SK-N-SH (cell line): ENCODE measurements around the gene DCST1. TPM values are rescaled to one million over a fixed set of nuclear protein-coding genes. Genes with fewer than 3 reads are reported as not detected.

ENCODE experiments used
- CTCF ChIA-PET: fragments of 300-600, 350-600 bp; formaldehyde crosslinking; extraction: SDS; loops from one replicate; lab custom pipeline; 2021; lab: Yijun Ruan, JAX
- POLR2A ChIA-PET: fragments of 350-600 bp; sonication (Branson Sonifier 250); formaldehyde crosslinking; extraction: SDS; loops from one replicate; lab custom pipeline; 2020; ENCODE audit warnings: antibody characterized with exemption, inconsistent platforms; lab: Yijun Ruan, JAX
- DNase-seq: peaks from one replicate; pipeline ENCODE4 v3.0.0; 2012
- H2AFZ ChIP-seq: fragments of 200-600 bp; sonication (generic); 2 replicates; pipeline ENCODE4 v1.8.1; 2016; ENCODE audit warnings: antibody characterized with exemption, mild to moderate bottlenecking, low read depth
- H3F3A ChIP-seq: fragments of 200-600 bp; sonication (generic); replicated peaks from 2 replicates; pipeline ENCODE3; 2016; ENCODE audit warnings: antibody characterized with exemption, mild to moderate bottlenecking; ENCODE audit not compliant: insufficient read depth
- H3K27ac ChIP-seq, 2 experiments: fragments of 200-500 bp in 1 of 2; fragments of 200-600 bp in 1 of 2; sonication (Bioruptor generic) in 1 of 2; sonication (generic), shearing (Covaris generic) in 1 of 2; 2 replicates each; pipeline versions ENCODE4 v1.5.1 to v1.6.1; 2014 to 2016; ENCODE audit warnings: low read depth in 2 of 2, inconsistent platforms in 1 of 2, low read length in 1 of 2, mild to moderate bottlenecking in 1 of 2, mixed read lengths in 1 of 2
- H3K27me3 ChIP-seq: fragments of 200-600 bp; sonication (generic), shearing (Covaris generic); 2 replicates; pipeline ENCODE4 v1.6.1; 2016; ENCODE audit warnings: mixed run types; ENCODE audit not compliant: insufficient read depth
- H3K36me3 ChIP-seq, 2 experiments: fragments of 200-500 bp in 1 of 2; fragments of 200-600 bp in 1 of 2; sonication (Bioruptor generic) in 1 of 2; sonication (generic) in 1 of 2; replicated peaks in 1 of 2; 2 replicates each; pipeline versions ENCODE3 to v1.5.1; 2014 to 2016; ENCODE audit warnings: low read length in 1 of 2, mild to moderate bottlenecking in 1 of 2; ENCODE audit not compliant: insufficient read depth in 2 of 2, control insufficient read depth in 1 of 2
- H3K4me1 ChIP-seq, 2 experiments: fragments of 200-500 bp in 1 of 2; fragments of 200-600 bp in 1 of 2; sonication (Bioruptor generic) in 1 of 2; sonication (generic), shearing (Covaris generic) in 1 of 2; 2 replicates each; pipeline versions ENCODE4 v1.5.1 to v1.6.1; 2014 to 2016; ENCODE audit warnings: low read depth in 1 of 2, low read length in 1 of 2, mixed run types in 1 of 2; ENCODE audit not compliant: insufficient read depth in 2 of 2, control insufficient read depth in 1 of 2
- H3K4me2 ChIP-seq: fragments of 200-600 bp; sonication (generic), shearing (Covaris generic); 2 replicates; pipeline ENCODE4 v1.6.1; 2017; ENCODE audit warnings: mixed run types
- H3K4me3 ChIP-seq, 2 experiments: fragments of 200-500 bp in 1 of 2; fragments of 200-600 bp in 1 of 2; sonication (Bioruptor generic) in 1 of 2; sonication (generic), shearing (Covaris generic) in 1 of 2; 2 replicates each; pipeline versions ENCODE4 v1.5.1 to v1.8.1; 2014 to 2016; ENCODE audit warnings: low read depth in 2 of 2, inconsistent platforms in 1 of 2, low read length in 1 of 2, mild to moderate bottlenecking in 1 of 2, mixed read lengths in 1 of 2, moderate library complexity in 1 of 2
- H3K79me2 ChIP-seq: fragments of 200-600 bp; sonication (generic); 2 replicates; pipeline ENCODE4 v1.8.1; 2017; ENCODE audit warnings: mild to moderate bottlenecking; ENCODE audit not compliant: insufficient read depth
- H3K9ac ChIP-seq: fragments of 200-600 bp; sonication (generic); 2 replicates; pipeline ENCODE4 v1.6.1; 2017; ENCODE audit warnings: mixed run types
- H3K9me2 ChIP-seq: fragments of 200-600 bp; sonication (generic); 2 replicates; pipeline ENCODE4 v1.6.1; 2017; ENCODE audit warnings: mixed run types
- H3K9me3 ChIP-seq: fragments of 200-600 bp; sonication (generic); 2 replicates; pipeline ENCODE4 v1.6.1; 2017; ENCODE audit warnings: mixed run types, mild to moderate bottlenecking, moderate library complexity
- H4K20me1 ChIP-seq: fragments of 200-600 bp; sonication (generic); 2 replicates; pipeline ENCODE4 v1.6.1; 2017; ENCODE audit warnings: mild to moderate bottlenecking, mixed run types; ENCODE audit not compliant: insufficient read depth
- EP300 ChIP-seq, 2 experiments: IDR thresholded peaks; 2 replicates each; pipeline versions ENCODE4 v1.4.0 to v1.6.1; 2012; ENCODE audit warnings: borderline replicate concordance in 1 of 2, low read depth in 1 of 2, low read length in 1 of 2
- EZH2phosphoT487 ChIP-seq: fragments of 200-600 bp; sonication (generic); IDR thresholded peaks from 2 replicates; pipeline ENCODE4 v1.6.1; 2017; ENCODE audit warnings: low read depth, mixed run types, mild to moderate bottlenecking, antibody characterized with exemption, moderate library complexity, borderline replicate concordance
- GATA2 ChIP-seq: sonication (generic); formaldehyde crosslinking; IDR thresholded peaks from 2 replicates; pipeline ENCODE4 v1.5.0; 2020; ENCODE audit warnings: mild to moderate bottlenecking, missing genetic modification reagents
- MXI1 ChIP-seq: IDR thresholded peaks from 2 replicates; pipeline ENCODE4 v1.6.1; 2012; ENCODE audit warnings: mild to moderate bottlenecking, low read depth, low read length, improper control_type of control experiment
- NFIC ChIP-seq: IDR thresholded peaks from 2 replicates; pipeline ENCODE4 v1.4.0; 2012; ENCODE audit warnings: borderline replicate concordance
- TCF12 ChIP-seq: IDR thresholded peaks from 2 replicates; pipeline ENCODE4 v1.4.0; 2012
- YY1 ChIP-seq: IDR thresholded peaks from 2 replicates; pipeline ENCODE4 v1.4.0; 2012; ENCODE audit warnings: low read depth, mild to moderate bottlenecking
- WGBS: methylation state at CpG from one replicate; pipeline ENCODE4 v1.1.6; 2017; ENCODE audit warnings: low lambda C conversion rate; 5-methylcytosine and 5-hydroxymethylcytosine counted together
- polyA plus RNA-seq, 3 experiments: library from polyadenylated mRNA; depleted of rRNA; stranded (reverse); fragments of >200 nt; gene quantifications; 2 replicates each; pipeline ENCODE4 v1.2.3, GENCODE V29; 2012
- TF ChIP-seq, protein P1 (sequence below): IDR thresholded peaks from 2 replicates; pipeline ENCODE4 v1.4.0; 2012; ENCODE audit warnings: low read depth, borderline replicate concordance
- TF ChIP-seq, protein P2 (sequence below): fragments of 200-600 bp; sonication (generic); IDR thresholded peaks from 2 replicates; pipeline ENCODE4 v1.6.1; 2017; ENCODE audit warnings: antibody characterized with exemption, mild to moderate bottlenecking, moderate library complexity
- TF ChIP-seq, protein P3 (sequence below): IDR thresholded peaks from 2 replicates; pipeline ENCODE4 v1.4.0; 2012; ENCODE audit warnings: low read depth

DCST1 gene
- polyA plus RNA-seq, 1 of the 3 experiments (the other 2 are of a cell fraction), result not detected

DNA sequence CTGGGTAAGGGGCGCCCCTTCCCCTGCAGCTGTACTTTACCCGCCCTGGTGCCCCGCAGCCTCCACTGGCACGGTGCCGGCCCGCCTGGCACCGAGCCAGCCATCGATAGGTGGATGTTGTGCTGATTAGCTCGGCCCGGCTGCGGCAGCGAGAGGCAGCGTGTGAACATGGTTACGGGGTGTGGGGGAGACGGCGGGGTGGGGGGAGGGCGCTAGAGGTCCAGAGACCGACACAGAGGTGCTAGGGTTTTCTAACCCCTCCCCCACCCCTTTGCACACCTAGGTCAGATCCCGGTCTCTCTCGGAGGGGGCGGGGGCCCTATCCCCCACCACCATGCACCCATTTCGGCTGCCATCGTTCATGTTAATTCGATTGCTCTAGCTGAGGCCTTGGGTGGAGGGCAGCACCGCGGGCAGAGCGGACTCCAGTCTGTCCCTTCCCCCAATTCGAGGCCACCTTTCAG, 36.6 kb downstream of the DCST1 start:
- Histone ChIP-seq H3K27ac (peak overlapping the region in 1 of 2 experiments; percentile 51; a peak in 1 of 4 replicates), H3K9me3 (no peaks in the 10 kb centered on the region), H3K4me3 (peak overlapping the region in 1 of 2 experiments; percentile 32; a peak in 1 of 4 replicates), H3K9me2 (no peaks in the 10 kb centered on the region), H3K9ac (no peak overlapping the region), H3K79me2 (peaks cover 9% of the 10 kb centered on the region), H2AFZ (no peak overlapping the region), H3K36me3 (peaks cover 0 to 12% of the 10 kb centered on the region in 2 experiments), H3K27me3 (no peaks in the 10 kb centered on the region), H3F3A (peaks cover 3% of the 10 kb centered on the region), H3K4me1 (peaks cover 0 to 22% of the 10 kb centered on the region in 2 experiments; a peak in 1 of 4 replicates), H4K20me1 (no peaks in the 10 kb centered on the region), H3K4me2 (no peak overlapping the region)
- CTCF ChIA-PET, result interaction anchor here (0.8 to 29.9 kb wide), 14 partner anchors 8 to 536 kb away, joined by 3 to 573 read pairs (median 6); partner anchors contain the start of genes ADAM15, DCST1, DCST2 and EFNA3
- POLR2A ChIA-PET, result interaction anchor here (0.6 to 2.0 kb wide), 3 partner anchors 9 to 21 kb away, joined by 3 to 8 read pairs (median 3); partner anchors contain the start of gene EFNA3
- DNase-seq, result no peak
- 54% methylated on average over 24 of the region's 28 CpGs for WGBS
- TF ChIP-seq YY1 (no peak), NFIC (peak; percentile 45; the same call in 1 of the 2 replicates)

DNA sequence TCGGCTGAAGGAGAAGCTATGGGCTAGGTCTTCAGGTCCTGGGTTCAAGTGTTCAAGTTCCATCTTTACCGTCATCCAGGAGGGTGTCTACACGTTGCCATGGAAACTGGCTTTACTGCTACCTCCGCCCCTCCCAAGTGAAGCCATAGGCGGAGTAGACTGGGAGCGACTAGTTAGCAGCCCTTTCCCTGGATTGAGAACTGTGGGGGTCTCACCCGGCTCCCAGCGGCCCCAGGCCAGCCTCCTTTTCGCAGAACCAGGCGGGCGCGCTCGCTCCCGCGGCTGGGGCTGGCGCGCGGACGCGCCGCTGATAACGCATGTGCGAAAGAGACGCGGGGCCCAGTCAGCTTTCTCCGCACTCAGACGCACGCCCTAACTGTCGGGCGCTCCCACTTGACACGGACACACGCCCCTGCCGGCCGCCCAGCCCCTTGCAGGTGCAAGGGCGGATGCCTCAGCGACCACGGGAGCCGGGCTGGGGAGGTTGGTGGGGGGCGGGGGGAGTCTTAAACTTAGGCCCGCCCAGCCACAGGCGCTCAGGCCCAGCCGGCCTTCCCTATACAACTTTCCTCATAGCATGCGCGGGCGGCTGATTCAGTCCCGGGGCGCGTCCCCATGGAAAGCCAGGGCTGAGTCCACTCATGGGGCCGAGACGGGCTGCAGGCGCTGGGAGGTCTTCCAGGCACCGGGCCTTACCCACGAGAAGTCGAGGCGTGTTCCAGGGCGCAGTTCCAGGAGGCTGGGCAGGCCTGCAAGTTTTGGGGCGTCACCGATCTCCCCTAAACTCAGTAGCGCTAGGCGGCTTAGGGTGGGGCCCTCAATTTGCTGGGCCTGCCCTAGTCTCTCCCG, 37.3 kb downstream of the DCST1 start:
- 33% methylated on average over 30 of the region's 61 CpGs for WGBS
- Histone ChIP-seq H2AFZ (no peak overlapping the region), H3K36me3 (peaks cover 0 to 12% of the 10 kb centered on the region in 2 experiments), H3K9me3 (no peaks in the 10 kb centered on the region), H3K27ac (peak overlapping the region in 1 of 2 experiments; percentile 51; a peak in 1 of 4 replicates), H3K9me2 (no peaks in the 10 kb centered on the region), H3K9ac (no peak overlapping the region), H4K20me1 (no peaks in the 10 kb centered on the region), H3K27me3 (no peaks in the 10 kb centered on the region), H3K4me2 (no peak overlapping the region), H3F3A (peaks cover 3% of the 10 kb centered on the region), H3K4me3 (peak overlapping the region in 1 of 2 experiments; percentile 32; a peak in 2 of 4 replicates), H3K4me1 (peaks cover 0 to 21% of the 10 kb centered on the region in 2 experiments; a peak in 1 of 4 replicates), H3K79me2 (peaks cover 6% of the 10 kb centered on the region; the same call in 1 of the 2 replicates)
- peak; percentile 90 for DNase-seq
- TF ChIP-seq TCF12 (no peak), GATA2 (peak; percentile 29; the same call in 1 of the 2 replicates), NFIC (no peak), MXI1 (peak; percentile 81), EP300 (IDR thresholded peaks at IDR 0.05; ENCODE audit: borderline replicate concordance in 1 of 2, low read depth in 1 of 2, low read length in 1 of 2) (no peak), EZH2phosphoT487 (no peak)
- TF ChIP-seq, protein P1, sequence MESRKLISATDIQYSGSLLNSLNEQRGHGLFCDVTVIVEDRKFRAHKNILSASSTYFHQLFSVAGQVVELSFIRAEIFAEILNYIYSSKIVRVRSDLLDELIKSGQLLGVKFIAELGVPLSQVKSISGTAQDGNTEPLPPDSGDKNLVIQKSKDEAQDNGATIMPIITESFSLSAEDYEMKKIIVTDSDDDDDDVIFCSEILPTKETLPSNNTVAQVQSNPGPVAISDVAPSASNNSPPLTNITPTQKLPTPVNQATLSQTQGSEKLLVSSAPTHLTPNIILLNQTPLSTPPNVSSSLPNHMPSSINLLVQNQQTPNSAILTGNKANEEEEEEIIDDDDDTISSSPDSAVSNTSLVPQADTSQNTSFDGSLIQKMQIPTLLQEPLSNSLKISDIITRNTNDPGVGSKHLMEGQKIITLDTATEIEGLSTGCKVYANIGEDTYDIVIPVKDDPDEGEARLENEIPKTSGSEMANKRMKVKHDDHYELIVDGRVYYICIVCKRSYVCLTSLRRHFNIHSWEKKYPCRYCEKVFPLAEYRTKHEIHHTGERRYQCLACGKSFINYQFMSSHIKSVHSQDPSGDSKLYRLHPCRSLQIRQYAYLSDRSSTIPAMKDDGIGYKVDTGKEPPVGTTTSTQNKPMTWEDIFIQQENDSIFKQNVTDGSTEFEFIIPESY, result no peak
- TF ChIP-seq, protein P2, sequence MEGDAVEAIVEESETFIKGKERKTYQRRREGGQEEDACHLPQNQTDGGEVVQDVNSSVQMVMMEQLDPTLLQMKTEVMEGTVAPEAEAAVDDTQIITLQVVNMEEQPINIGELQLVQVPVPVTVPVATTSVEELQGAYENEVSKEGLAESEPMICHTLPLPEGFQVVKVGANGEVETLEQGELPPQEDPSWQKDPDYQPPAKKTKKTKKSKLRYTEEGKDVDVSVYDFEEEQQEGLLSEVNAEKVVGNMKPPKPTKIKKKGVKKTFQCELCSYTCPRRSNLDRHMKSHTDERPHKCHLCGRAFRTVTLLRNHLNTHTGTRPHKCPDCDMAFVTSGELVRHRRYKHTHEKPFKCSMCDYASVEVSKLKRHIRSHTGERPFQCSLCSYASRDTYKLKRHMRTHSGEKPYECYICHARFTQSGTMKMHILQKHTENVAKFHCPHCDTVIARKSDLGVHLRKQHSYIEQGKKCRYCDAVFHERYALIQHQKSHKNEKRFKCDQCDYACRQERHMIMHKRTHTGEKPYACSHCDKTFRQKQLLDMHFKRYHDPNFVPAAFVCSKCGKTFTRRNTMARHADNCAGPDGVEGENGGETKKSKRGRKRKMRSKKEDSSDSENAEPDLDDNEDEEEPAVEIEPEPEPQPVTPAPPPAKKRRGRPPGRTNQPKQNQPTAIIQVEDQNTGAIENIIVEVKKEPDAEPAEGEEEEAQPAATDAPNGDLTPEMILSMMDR, result peak; percentile 25; the same call in 1 of the 2 replicates
- TF ChIP-seq, protein P3, sequence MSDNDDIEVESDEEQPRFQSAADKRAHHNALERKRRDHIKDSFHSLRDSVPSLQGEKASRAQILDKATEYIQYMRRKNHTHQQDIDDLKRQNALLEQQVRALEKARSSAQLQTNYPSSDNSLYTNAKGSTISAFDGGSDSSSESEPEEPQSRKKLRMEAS, result no peak
- CTCF ChIA-PET, result interaction anchor here (0.9 to 29.9 kb wide), 15 partner anchors 7 to 536 kb away, joined by 3 to 573 read pairs (median 5); partner anchors contain the start of genes ADAM15, DCST1, DCST2 and EFNA3
- POLR2A ChIA-PET, result interaction anchor here (0.5 to 2.0 kb wide), 4 partner anchors 8 to 27 kb away, joined by 3 to 8 read pairs (median 4); partner anchors contain the start of gene EFNA3
